Mesothelial cell of epicardium (in vitro differentiated cells): ENCODE data around the gene MYRF. TPM values are rescaled to one million over a fixed set of nuclear protein-coding genes. Genes with fewer than 3 reads are reported as not detected.

Source experiments
- DNase-seq, 2 experiments: peaks; one replicate each; pipeline ENCODE4 v3.0.0; 2021; ENCODE audit warnings: low spot score in 2 of 2; ENCODE audit not compliant: unreplicated experiment in 2 of 2
- H3K27ac Mint-ChIP-seq: 2 replicates; pipeline ENCODE4 v1.8.0; 2021; ENCODE audit warnings: mixed read lengths
- H3K27me3 Mint-ChIP-seq: 2 replicates; pipeline ENCODE4 v1.8.0; 2021; ENCODE audit warnings: low read depth, mixed read lengths
- H3K36me3 Mint-ChIP-seq: 2 replicates; pipeline ENCODE4 v1.8.0; 2021; ENCODE audit warnings: mixed read lengths
- H3K4me1 Mint-ChIP-seq: 2 replicates; pipeline ENCODE4 v1.8.0; 2021; ENCODE audit warnings: mixed read lengths
- H3K4me3 Mint-ChIP-seq: 2 replicates; pipeline ENCODE4 v1.8.0; 2021; ENCODE audit warnings: mild to moderate bottlenecking, moderate library complexity, mixed read lengths
- H3K9me3 Mint-ChIP-seq: 2 replicates; pipeline ENCODE4 v1.8.0; 2021; ENCODE audit warnings: mixed read lengths
- total RNA-seq: library from RNA; stranded (reverse); gene quantifications from 3 replicates; pipeline ENCODE4 v1.2.1, GENCODE V29; 2021
- TF ChIP-seq, protein P1 (sequence below): fragments of 200-600 bp; sonication (generic); IDR thresholded peaks from one replicate; pipeline ENCODE4 v1.5.0; 2021; ENCODE audit warnings: antibody characterized with exemption; ENCODE audit not compliant: unreplicated experiment

Gene MYRF
- total RNA-seq, 1 donor from 2014 or later, result 428 TPM

- H3K27me3 Mint-ChIP-seq, result no peaks in the 10 kb centered on the region
- no peak overlapping the region for H3K4me3 Mint-ChIP-seq
- peaks cover 11% of the 10 kb centered on the region for H3K36me3 Mint-ChIP-seq
- H3K4me1 Mint-ChIP-seq, result peaks cover 1% of the 10 kb centered on the region
- DNase-seq, result no peak
- TF ChIP-seq, protein P1, sequence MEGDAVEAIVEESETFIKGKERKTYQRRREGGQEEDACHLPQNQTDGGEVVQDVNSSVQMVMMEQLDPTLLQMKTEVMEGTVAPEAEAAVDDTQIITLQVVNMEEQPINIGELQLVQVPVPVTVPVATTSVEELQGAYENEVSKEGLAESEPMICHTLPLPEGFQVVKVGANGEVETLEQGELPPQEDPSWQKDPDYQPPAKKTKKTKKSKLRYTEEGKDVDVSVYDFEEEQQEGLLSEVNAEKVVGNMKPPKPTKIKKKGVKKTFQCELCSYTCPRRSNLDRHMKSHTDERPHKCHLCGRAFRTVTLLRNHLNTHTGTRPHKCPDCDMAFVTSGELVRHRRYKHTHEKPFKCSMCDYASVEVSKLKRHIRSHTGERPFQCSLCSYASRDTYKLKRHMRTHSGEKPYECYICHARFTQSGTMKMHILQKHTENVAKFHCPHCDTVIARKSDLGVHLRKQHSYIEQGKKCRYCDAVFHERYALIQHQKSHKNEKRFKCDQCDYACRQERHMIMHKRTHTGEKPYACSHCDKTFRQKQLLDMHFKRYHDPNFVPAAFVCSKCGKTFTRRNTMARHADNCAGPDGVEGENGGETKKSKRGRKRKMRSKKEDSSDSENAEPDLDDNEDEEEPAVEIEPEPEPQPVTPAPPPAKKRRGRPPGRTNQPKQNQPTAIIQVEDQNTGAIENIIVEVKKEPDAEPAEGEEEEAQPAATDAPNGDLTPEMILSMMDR, result no peak
- H3K27ac Mint-ChIP-seq, result no peak overlapping the region
- no peaks in the 10 kb centered on the region for H3K9me3 Mint-ChIP-seq
Observed at GRCh38 chr11:61732705-61733104, 19.7 kb upstream of the MYRF start.

DNA sequence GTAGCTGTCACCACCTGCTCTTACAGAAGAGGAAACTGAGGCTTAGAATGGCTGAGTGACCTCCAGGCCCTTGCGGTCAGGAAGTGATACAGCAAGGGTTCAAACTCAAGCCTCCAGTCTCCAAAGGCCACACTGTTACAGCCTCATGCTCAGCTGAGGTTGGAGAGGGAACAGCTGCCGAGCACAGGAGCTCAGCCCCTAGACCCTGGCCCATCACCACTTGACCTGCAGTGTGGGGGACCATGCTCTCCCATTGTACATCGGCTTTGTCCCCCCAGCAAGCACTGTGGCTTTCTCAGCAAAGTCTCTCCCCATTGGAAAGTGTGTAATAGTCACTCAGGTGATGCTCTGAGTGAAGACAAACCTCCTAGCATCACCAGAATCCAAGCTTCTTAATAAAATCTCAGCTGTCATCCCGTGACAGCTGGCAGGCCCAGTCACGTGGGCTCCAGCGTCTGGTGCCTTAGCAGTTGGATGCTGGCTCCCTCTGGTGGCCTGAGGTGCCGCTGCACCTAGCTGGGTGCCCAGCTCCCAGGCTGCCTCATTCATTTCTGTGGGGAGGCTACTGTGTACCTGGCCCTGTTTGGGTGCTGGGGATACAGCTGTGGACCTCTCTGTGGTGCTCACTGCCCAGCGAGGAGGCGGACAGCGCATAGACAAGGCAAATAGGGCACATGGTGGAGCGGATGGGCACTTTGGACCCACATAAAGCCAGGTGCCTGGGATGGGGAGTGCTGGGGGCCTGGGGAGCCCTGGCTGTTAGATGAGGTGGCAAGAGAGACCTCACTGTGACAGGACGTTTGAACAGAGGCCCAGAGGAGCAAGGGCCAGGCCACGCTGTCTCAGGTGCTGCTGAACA lies 19.1 kb upstream of the MYRF start:
- Mint-ChIP-seq H3K27me3 (no peaks in the 10 kb centered on the region), H3K9me3 (no peaks in the 10 kb centered on the region), H3K4me3 (no peak overlapping the region), H3K36me3 (peaks cover 9% of the 10 kb centered on the region), H3K4me1 (peaks cover 1% of the 10 kb centered on the region), H3K27ac (peak overlapping the region; percentile 73)
- DNase-seq, result peak; percentile 64 to 86
- TF ChIP-seq, protein P1, result peak; percentile 96

- no peak for DNase-seq
- Mint-ChIP-seq H3K27me3 (no peaks in the 10 kb centered on the region), H3K9me3 (no peaks in the 10 kb centered on the region), H3K4me1 (peaks cover 1% of the 10 kb centered on the region), H3K36me3 (peaks cover 10% of the 10 kb centered on the region), H3K27ac (no peak overlapping the region), H3K4me3 (no peak overlapping the region)
- TF ChIP-seq, protein P1, result no peak
Observed at GRCh38 chr11:61734767-61735166, 17.7 kb upstream of the MYRF start.

DNA sequence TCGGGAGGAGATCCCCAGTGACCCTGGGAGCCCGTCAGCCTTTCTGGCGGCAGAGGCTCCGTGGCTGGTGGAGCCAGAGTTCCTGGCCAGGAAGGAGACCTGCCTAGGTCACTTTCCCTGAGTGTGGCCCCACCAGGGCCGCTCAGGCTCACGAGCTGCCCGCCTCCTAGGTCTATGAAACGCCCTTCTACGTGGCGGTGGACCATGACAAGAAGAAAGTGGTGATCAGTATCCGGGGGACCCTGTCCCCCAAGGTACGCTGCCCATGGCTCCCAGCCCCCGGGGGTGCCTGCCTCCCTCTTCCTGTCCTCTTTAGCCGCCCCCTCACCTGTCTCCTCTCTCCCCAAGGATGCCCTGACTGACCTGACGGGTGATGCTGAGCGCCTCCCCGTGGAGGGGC lies 17.0 kb upstream of the MYRF start:
- Mint-ChIP-seq H3K4me3 (no peak overlapping the region), H3K9me3 (no peaks in the 10 kb centered on the region), H3K27ac (no peak overlapping the region), H3K36me3 (peaks cover 8% of the 10 kb centered on the region), H3K4me1 (peaks cover 1% of the 10 kb centered on the region), H3K27me3 (no peaks in the 10 kb centered on the region)
- TF ChIP-seq, protein P1, result no peak
- DNase-seq, result no peak

DNA sequence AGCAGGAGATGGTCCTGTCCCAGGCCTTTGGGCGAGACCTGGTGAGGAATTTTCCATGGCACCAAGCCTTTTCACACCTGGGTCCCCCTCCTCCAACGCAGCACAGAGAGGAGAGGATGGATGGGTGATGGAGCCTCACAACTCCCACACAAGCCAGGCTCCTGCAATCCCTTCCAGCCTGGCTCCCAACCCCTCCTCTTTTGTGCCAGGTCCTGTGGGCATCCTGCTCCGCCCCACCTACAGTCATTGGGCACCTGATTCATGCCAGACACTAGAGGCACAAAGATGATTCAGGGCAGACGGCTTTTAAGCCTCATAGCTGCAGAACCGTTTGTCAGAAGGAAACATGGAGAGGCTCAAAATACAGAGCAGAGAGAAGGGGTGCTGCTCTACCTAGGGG lies 16.1 kb upstream of the MYRF start:
- H3K9me3 Mint-ChIP-seq, result no peaks in the 10 kb centered on the region
- no peak for DNase-seq
- peaks cover 7% of the 10 kb centered on the region for H3K36me3 Mint-ChIP-seq
- peaks cover 1% of the 10 kb centered on the region for H3K4me1 Mint-ChIP-seq
- TF ChIP-seq, protein P1, result no peak
- no peak overlapping the region for H3K4me3 Mint-ChIP-seq
- H3K27ac Mint-ChIP-seq, result no peak overlapping the region
- no peaks in the 10 kb centered on the region for H3K27me3 Mint-ChIP-seq
